HG02798 (cell line): ENCODE measurements around the gene C12orf56.
"Not testable (repeated sequence)": the region's sequence is repeated elsewhere in the genome, so short reads cannot be mapped to it uniquely, and the experiment has no call there.

ENCODE experiments used
- ATAC-seq: cut with Tn5 transposase; IDR thresholded peaks from one replicate; pipeline ENCODE4 v1.9.1; 2021; ENCODE audit warnings: mild to moderate bottlenecking; ENCODE audit not compliant: unreplicated experiment, poor library complexity

Gene C12orf56

GRCh38 chr12:64387197-64387816 lies 3.3 kb downstream of the C12orf56 start:
- no peak for ATAC-seq

GRCh38 chr12:64385468-64385867 lies 5.1 kb downstream of the C12orf56 start:
- ATAC-seq: no peak

- no peak for ATAC-seq
Observed at GRCh38 chr12:64385019-64385418, 5.5 kb downstream of the C12orf56 start.

- no peak for ATAC-seq
Observed at GRCh38 chr12:64383675-64384074, 6.9 kb downstream of the C12orf56 start.

- ATAC-seq: no peak
Observed at GRCh38 chr12:64362721-64363305, 27.7 kb downstream of the C12orf56 start.

- not testable (repeated sequence) for ATAC-seq
Observed at GRCh38 chr12:64361173-64361572, 29.4 kb downstream of the C12orf56 start.

GRCh38 chr12:64356209-64356608 lies 34.3 kb downstream of the C12orf56 start:
- not testable (repeated sequence) for ATAC-seq

- ATAC-seq: no peak
Observed at GRCh38 chr12:64352181-64352580, 38.4 kb downstream of the C12orf56 start.

GRCh38 chr12:64351265-64351664 lies 39.3 kb downstream of the C12orf56 start:
- ATAC-seq: no peak

GRCh38 chr12:64347630-64348029 lies 42.9 kb downstream of the C12orf56 start:
- ATAC-seq: no peak

GRCh38 chr12:64344631-64345030 lies 45.9 kb downstream of the C12orf56 start:
- ATAC-seq: not testable (repeated sequence)

GRCh38 chr12:64340546-64340945 lies 50.0 kb downstream of the C12orf56 start:
- ATAC-seq: not testable (repeated sequence)

GRCh38 chr12:64335886-64336466 lies 54.6 kb downstream of the C12orf56 start:
- ATAC-seq: no peak

GRCh38 chr12:64332938-64333337 lies 57.6 kb downstream of the C12orf56 start:
- no peak for ATAC-seq

- ATAC-seq: no peak
Observed at GRCh38 chr12:64332296-64332695, 58.3 kb downstream of the C12orf56 start.

GRCh38 chr12:64329031-64329710 lies 61.4 kb downstream of the C12orf56 start:
- not testable (repeated sequence) for ATAC-seq

GRCh38 chr12:64325055-64325454 lies 65.5 kb downstream of the C12orf56 start:
- ATAC-seq: no peak

GRCh38 chr12:64323476-64324225 lies 66.9 kb downstream of the C12orf56 start:
- no peak for ATAC-seq

- no peak for ATAC-seq
Observed at GRCh38 chr12:64323006-64323405, 67.6 kb downstream of the C12orf56 start.

GRCh38 chr12:64320611-64321010 lies 69.9 kb downstream of the C12orf56 start:
- ATAC-seq: no peak
